ENCODE measurements around the gene MYADM.

GRCh38 chr19:53900191-53900860 lies 32.6 kb downstream of the MYADM start:
- TF ChIP-seq POLR2A (IDR thresholded peaks at IDR 0.05; ENCODE audit: low read length) (no peak), GATA1 (IDR thresholded peaks at IDR 0.05; ENCODE audit: low read depth, low read length) (no peak)
